Measurements from ENCODE around the gene ZNF462. TPM values are rescaled to one million over a fixed set of nuclear protein-coding genes. Genes with fewer than 3 reads are reported as not detected.
"Not testable (repeated sequence)": the region's sequence is repeated elsewhere in the genome, so short reads cannot be mapped to it uniquely, and the experiment has no call there.

The ZNF462 gene
- total RNA-seq, 1 donor from 2014 or later = 0.71 TPM

DNA sequence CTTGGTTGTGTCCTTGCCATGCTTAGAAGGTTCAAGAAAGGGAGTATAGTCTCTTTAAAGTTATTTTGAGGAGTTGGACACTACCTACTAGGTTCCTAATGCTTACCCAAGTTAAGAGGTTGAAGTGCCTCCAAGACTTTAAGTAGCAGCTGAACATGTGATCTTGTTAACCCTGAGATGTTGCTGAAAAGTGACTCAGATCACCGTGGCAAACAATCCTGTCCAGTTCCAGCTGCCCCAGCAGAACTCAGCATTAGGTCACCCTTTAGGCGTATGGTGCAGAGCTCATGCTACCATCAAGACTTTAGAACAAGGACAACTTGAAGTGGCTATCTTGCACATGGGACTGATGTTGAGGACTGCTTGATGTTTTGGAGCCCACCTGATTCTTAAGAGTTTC is 22.5 kb downstream of the ZNF462 start:
- intact Hi-C loops (cut with micrococcal nuclease) = loop anchor here (10.0 kb wide), 1 partner anchor 209 kb away; no protein-coding TSS in a partner anchor

DNA sequence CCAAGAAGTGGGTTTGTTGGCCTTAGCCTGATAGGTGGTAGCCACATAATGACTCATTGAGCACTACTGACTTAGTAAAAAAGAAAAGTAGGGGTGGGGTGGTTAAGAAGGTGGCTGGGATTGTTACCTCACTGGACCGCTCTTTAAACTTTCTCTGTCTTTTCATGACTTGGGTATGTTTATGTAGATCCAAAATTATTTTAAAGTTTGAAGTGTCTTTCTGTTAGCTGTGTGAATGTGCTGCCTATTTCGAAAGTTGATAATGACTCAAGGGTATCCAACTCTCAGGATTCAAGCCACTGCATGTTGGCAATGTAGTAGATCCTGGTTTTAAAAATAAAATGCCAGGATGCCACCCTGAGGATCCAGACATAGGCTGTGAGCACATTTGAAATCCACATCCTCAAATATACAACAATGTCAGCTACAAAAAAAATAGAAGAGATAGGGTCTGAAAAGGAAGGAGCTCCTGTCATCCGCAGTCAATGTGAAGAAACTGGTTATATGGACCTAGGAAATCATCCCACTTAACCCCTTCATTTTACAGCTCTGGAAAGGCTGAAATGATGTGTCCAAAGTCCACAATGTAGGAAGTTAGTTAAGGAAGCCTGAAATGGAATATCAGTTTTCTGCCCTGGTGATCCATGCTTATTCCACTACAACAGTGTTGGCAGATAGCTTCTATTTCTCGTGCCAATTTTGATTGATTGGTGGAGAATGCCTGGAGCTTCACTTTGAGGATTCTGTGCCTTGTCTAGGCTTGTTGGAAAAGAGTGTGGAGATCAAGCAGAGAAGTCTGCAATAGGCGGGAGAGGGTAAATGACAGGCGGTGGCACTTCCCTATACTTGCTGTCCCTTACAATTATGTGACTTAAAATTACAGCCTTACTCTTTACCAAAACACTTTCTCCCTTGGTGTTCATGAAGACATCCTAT is 23.4 kb downstream of the ZNF462 start:
- intact Hi-C loops (cut with micrococcal nuclease) = loop anchor here (10.0 kb wide), 1 partner anchor 208 kb away; no protein-coding TSS in a partner anchor

DNA sequence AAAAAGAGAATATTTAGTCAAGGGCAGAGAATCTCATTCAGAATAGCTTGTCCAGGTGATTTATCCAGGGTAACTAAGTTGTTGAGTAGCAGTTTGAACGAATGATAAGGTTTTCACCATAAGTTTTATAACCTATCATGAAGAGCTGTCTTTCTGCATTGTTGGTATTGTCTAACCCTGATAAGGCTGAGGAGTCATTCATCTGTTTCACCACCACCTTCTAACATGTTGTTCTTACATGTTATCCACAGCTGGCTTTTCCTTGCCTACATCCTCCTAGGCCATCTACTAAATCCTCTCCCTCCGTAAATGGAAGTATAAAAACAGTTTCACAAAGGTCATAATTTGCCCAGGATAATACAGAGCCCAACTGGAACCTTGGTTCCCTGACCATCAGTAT is 24.1 kb downstream of the ZNF462 start:
- intact Hi-C loops (cut with micrococcal nuclease) = loop anchor here (10.0 kb wide), 1 partner anchor 208 kb away; no protein-coding TSS in a partner anchor

DNA sequence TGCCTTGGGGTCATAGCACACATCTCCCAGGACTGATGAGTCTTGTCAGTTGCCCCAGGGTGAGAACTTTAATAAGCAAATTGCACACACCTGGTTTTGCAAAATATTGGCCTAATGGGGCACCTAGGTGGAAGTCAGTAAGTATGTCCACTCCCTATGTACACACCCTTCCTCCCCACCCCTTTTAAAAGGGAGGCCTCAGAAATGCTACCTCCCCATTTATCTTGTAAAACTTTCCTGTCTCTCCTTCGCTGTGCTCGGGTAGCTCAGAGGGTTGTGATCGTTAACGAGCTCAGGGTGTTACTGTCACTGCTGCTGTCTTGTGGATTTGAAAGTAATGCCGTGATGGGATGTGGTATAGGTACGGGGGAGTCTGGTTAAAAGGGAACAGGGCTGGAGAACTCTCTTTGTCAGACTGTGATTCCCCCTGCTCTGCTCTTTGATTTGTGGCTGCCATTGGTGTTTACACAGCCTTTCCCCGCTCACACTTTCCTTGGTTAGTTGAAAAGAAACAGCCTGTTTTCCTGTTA is 26.2 kb downstream of the ZNF462 start:
- intact Hi-C loops (cut with micrococcal nuclease) = loop anchor here (10.0 kb wide), 1 partner anchor 206 kb away; no protein-coding TSS in a partner anchor

DNA sequence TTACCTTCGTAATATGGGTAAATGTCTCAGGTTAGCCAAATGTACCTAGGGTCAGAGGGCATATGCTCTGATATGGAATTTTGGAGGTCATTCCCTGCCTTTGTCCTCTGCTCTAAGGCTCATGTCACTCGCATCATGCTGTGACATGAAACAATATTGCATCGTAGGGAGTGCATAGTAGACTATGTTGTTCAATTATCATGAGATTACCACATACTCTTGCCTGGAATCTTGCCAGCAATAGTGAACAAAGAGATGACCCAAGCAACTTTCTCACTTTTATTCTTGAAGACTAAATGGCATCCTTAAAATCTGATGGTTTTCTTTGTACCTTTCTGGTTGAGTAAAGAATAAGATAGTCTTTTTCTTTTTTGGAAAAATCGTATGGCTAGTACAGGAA is 27.6 kb downstream of the ZNF462 start:
- intact Hi-C loops (cut with micrococcal nuclease) = no loop called here

DNA sequence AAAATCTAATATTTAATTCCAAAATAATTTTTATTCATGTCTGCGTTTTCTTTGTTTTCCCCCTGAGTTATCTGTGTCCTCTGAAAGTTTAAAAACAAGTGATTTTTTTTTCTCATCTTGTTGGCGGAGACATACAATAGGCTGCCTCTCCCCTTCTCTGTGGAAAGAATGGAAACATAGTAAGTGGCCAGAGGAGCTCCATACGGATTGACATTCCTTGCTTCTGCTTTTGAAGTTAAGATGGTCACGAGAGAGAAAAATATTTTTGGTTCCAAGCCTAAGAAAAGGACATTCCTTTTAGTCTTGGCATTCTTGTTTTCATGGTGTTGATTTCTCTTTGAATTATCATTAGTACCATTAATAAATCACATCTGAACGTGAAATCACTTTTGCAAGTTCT is 28.3 kb downstream of the ZNF462 start:
- intact Hi-C loops (cut with micrococcal nuclease) = no loop called here

DNA sequence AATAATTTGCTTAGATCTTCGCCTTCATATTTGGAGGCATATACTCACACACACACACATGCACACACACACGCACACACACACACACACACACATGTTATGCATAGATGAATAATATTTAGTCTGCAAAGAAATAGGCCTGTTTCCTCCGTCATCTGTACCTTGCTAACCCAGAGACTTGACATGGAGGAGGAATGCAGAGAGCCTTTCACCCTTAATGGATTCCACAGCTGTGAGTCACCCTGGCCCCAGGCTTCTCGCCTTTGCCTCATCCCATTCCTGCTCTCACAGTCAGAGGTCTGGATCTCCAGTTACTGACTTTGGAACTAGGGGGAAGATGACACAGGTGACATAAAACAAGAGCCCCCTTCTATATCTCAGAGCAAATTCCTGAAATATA is 29.7 kb downstream of the ZNF462 start:
- intact Hi-C loops (cut with micrococcal nuclease) = no loop called here

DNA sequence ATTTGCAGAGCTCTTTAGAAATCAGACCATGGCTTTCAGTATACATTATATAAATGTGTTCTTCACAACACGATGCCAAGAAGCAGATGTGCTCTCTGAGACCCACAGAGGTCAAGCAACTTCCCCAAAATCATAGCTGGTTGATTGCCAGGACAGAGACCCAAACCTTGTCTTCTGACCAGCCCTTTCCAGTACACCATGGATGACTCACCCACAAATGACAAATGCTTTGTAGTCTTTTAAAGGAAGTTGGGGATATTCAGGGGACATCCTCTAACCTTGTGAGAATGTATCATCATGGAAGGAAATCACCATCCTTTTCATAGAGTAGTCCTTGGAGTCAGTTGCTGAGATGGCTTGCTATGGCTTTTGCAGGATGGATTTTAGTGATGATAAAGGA is 30.1 kb downstream of the ZNF462 start:
- intact Hi-C loops (cut with micrococcal nuclease) = no loop called here

DNA sequence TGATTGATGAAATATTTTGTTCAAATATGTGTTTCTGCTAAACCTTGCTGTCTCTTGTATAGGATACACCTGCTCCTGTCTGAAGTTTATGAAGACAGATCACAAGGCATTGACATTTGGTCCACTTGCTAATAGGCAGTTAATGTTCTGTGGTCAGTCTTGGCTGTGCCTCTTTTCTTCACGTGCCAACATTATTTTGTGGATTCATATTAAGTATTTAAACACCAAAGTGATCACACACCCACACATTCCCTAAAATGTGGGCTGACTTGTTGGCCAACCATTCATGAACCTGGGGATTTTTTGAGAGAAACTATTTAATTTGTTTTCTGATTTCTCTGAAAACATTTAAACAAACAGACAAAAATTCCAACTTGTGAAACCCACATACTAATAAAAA is 33.7 kb downstream of the ZNF462 start:
- intact Hi-C loops (cut with micrococcal nuclease) = no loop called here

DNA sequence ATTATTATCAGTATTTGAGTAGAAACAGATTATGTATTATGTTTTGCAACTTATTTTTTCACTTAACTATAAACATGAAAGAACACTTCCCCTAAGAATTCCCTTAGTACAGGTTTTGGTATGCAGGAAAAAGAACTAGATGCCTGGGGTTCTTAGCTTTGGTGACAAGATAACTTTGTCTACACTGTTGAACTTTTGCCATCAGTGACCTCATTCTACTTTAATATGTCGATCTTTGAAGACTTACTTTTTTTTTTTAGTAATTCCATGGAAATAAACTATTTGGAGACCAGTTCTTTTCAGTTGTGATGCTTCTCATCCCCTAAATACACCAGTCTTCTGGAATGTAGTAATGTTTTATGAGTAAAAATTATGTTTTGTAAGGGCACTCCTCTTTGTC is 34.3 kb downstream of the ZNF462 start:
- intact Hi-C loops (cut with micrococcal nuclease) = no loop called here

DNA sequence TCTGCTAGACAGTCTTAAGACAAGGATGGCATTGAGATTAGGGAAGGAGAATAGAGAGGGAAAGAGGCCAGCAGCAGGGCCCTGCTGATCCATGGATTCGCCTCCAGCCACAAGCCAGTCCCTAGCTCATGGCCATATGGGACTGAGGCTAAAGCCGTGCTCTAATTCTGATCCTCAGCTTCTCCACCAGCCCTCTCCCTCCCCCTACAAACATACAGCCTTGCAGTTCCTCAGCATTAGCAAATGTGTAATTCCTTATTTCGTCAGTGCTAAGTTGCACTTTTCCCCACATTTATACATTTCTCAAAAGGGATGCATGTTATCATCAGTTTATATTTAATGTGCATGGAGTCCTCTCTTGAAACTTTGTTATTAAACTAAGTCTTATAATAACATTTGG is 34.8 kb downstream of the ZNF462 start:
- intact Hi-C loops (cut with micrococcal nuclease) = no loop called here

DNA sequence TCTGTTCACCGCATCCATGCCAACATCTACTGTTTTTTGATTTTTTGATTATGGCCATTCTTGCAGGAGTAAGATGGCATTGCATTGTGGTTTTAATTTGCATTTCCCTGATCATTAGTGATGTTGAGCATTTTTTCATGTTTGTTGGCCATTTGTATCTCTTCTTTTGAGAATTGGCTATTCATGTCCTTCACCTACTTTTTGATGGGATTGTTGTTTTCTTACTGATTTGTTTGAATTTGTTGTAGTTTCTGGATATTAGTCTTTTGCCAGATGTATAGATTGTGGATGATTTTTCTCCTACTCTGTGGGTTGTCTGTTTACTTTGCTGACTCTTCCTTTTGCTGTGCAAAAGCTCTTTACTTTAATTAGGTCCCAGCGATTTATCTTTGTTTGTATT is 37.6 kb downstream of the ZNF462 start:
- intact Hi-C loops (cut with micrococcal nuclease) = not testable (repeated sequence)

DNA sequence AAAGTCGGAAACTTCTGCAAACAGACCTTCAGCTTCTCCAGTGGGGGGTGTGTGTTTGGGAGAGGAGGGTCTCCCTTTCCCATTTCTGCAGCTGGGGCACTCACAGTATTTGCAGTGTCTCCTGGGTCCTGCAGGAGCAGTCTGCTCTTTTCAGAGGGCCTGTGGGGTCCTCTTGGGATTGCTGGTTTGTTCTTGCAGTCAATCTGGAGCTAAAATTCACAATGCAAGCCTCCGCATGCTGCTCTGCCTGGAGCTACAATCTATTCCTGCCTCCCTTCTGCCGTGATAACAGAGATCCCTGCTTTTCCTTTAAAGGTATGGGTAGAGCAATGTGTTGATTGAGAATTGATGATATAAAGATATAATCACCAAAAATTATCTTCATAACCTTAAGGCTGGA is 43.2 kb downstream of the ZNF462 start:
- intact Hi-C loops (cut with micrococcal nuclease) = no loop called here

DNA sequence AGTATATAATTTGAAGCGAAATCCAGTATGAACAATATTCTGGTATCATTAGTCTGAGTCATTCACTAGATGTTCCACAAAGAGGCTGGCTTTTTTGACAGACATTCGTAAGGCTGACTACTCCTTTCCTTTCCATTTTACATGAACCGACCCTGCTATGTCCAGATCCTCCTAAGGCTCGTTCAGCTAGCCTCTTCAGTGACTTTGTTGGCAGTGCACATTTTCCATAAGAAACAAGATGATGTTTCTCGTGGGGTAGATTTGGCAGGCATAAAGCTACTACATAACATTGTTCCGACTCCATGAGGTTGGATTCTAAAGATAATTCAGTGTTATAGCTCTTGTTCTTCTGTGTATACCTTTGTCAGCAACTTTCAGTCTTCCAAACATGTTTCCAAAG is 49.0 kb downstream of the ZNF462 start:
- intact Hi-C loops (cut with micrococcal nuclease) = no loop called here

DNA sequence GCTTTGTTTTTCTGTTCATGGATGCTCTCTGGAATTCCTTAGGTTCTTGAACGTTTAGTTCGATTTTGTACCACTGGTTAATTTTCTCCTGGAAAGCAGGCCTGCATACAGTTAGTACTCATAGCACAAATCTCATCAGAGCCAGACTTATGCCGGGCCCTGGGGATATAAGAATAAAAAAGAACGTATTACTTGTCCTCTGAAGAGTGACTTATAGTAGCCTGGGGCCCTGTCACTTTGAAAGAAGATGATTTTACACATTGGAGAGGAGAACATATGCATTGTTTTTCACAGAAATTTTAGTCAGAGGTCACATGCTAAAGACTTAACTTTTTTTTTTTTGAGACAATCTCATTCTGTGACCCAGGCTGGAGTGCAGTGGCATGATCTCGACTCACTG is 50.3 kb downstream of the ZNF462 start:
- intact Hi-C loops (cut with micrococcal nuclease) = no loop called here

DNA sequence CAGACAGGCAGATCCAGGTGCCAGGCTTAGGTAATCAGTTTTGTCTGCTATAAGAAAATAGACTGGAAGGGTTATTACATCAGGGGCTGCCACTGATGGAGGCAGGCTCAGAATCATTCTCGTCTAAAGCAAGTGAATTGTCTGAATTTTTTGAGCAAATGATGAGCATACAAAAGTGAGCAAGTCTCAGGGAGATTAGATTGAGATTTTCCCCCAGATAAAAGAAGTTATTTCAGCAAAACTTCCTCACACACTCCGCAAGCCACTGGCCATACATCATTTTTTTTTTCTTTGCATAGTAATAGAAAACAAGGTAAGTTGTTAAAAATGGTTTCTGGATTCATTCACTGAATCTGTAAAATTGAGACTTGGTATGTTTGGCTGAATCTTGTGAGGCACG is 52.9 kb downstream of the ZNF462 start:
- intact Hi-C loops (cut with micrococcal nuclease) = no loop called here

DNA sequence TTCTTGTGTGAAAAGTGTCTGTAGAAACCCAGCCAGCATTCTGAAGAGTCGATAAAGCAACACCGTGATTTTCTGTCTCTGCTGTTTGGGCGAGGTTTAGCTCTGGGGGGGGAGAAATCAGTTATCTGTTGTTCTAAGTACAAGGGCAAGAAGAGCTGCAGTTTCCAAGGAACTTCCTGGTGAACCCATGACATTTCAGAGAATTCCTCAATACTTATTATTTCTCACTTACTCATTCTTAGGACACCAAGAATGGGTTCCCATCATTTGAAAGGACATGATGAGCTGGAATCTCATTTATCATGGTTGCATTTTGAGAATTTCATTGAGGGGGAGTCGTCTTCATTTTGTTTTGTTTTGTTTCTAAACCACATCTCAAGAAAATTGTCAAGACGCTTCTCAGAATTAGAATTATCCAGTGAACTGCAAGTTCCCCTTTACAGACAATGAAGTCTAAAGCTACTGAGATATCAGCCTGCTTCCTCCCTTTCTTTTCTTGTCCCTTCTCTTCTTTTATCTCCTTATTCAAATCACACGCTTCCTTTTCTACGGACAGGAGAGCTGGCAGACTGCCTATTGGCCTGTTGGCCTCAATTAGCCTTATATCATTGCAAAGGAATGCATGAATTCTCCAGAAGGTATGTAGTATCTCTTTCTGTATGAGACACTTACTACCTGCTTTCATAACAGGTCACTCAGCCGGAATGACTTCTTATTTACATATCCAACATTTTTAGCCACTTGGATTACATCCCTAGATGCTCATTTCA is 53.7 kb downstream of the ZNF462 start:
- intact Hi-C loops (cut with micrococcal nuclease) = no loop called here

DNA sequence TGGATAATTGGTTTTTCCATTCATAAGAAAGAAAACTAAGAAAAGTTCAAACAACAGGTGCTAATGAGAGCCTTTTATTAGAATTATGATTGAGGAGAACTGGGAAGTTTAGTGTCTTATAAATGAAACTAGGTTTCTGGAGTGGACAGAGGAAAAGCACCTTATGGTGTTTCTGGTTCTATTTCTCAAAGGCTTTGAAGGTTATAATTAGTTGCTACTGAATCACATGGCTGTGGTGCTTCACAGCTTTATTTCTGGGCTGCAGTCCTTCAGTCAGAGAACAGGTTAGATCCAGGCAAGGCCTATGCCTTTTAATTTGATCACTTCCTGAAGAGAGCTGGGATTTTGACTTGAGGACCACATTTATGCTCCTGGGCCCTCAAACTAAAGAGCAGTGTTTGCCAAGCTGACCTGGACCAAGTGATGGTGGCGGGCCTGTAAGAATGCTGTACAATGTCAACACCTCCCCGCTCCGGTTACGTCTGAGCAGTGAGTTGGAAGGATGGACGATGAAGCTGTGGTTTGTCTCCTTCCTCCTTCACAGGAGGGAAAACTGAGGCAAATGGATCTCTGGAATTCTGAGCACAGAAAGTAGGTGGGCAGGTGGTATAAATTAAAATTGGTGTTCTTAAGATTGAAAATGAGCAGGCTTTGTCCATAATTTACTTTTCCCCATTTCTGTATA is 56.0 kb downstream of the ZNF462 start:
- intact Hi-C loops (cut with micrococcal nuclease) = no loop called here

DNA sequence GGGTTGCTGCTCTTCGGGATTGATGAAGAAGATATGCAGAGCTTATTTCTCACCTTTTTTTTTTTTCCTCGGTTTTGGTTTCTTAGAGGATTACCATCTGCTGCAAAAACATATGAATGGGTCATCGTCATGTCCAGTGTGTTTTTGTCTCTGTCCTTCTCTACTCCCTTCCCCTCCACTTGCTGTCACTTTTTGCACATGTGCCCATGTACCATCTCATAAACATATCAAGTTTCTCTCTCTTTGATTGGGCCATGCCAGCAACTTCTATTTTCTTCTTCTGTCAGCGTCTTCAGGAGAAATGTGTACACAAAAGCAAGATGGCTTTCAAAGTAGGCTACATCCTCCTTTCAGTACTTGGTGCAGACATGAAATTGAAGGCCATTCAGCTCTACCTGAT is 57.1 kb downstream of the ZNF462 start:
- intact Hi-C loops (cut with micrococcal nuclease) = no loop called here

DNA sequence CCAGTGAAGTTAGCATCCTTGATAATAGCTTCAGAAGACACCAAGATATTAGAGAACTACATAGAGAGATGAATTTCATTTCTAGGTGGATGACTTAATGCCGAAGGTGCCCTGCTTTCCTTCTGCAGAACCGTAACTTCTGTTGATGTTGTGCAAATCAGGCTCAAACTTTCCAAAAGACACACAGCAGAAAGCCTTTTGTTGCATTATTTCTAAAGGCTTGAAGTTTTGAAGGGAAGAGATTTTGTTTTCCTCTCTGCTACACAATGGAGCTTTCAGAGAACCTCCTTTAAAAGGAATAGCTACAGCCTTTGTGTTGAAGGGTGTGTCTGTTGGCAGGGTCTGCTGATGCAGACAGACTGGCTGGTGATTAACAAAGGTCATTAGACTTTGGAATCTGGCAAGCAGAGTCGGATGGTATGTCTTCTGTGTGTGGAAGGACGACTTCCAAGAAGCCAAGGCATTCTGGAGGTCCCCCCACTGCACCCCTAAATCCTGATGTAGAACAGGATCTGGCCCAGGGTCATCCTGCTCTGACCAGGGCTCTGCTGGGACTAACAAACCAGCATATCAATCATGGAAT is 57.8 kb downstream of the ZNF462 start:
- intact Hi-C loops (cut with micrococcal nuclease) = loop anchor here (1.0 kb wide), 1 partner anchor 44 kb away; no protein-coding TSS in a partner anchor

DNA sequence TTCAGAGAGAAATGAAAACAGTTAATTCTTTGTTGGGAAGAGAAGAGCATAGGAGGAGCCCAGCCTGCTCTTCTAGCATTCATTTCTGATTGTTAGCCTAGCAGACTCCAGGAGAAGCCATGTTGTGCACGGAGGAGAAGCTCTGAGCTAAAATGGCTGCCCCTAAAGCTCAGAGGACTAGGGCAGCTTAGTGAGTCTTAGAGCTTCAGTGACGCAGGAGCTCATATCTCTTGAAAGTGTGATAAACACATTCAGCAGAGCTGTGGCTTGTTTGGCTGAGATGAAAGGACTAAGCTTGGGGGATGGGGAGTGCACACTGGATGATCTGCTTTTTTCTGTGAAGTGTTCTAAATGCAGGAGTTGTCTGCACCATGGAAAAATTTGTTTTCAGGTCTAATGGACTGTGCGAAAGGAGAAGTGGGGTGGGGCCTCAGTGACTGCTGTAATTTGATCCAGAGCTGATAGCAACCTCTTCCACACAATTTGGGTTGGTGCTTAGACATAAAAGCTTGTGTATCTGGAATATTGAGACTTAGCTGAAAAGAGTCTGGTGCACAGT is 58.5 kb downstream of the ZNF462 start:
- intact Hi-C loops (cut with micrococcal nuclease) = loop anchor here (1.0 kb wide), 1 partner anchor 43 kb away; no protein-coding TSS in a partner anchor
